GM18520 (cell line): ENCODE measurements around the gene RASGEF1C.

Experiments
- ATAC-seq: cut with Tn5 transposase; IDR thresholded peaks from one replicate; pipeline ENCODE4 v1.9.1; 2021; ENCODE audit not compliant: unreplicated experiment

The RASGEF1C gene

GRCh38 chr5:180187767-180188166 is 21.2 kb downstream of the RASGEF1C start:
- no peak for ATAC-seq

- no peak for ATAC-seq
These were observed 28.2 kb downstream of the RASGEF1C start for GRCh38 chr5:180180846-180181245.

GRCh38 chr5:180180421-180180820 is 28.6 kb downstream of the RASGEF1C start:
- no peak for ATAC-seq

GRCh38 chr5:180179442-180180420 is 29.3 kb downstream of the RASGEF1C start:
- ATAC-seq: no peak

GRCh38 chr5:180178531-180179441 is 30.2 kb downstream of the RASGEF1C start:
- ATAC-seq: no peak

GRCh38 chr5:180176191-180176590 is 32.8 kb downstream of the RASGEF1C start:
- ATAC-seq: no peak

GRCh38 chr5:180175015-180175431 is 34.0 kb downstream of the RASGEF1C start:
- ATAC-seq: no peak

- ATAC-seq: no peak
These were observed 34.4 kb downstream of the RASGEF1C start for GRCh38 chr5:180174587-180174972.

GRCh38 chr5:180173875-180174586 is 35.0 kb downstream of the RASGEF1C start:
- ATAC-seq: no peak

- ATAC-seq: no peak
These were observed 35.8 kb downstream of the RASGEF1C start for GRCh38 chr5:180173198-180173544.

- no peak for ATAC-seq
These were observed 36.4 kb downstream of the RASGEF1C start for GRCh38 chr5:180172447-180173197.

GRCh38 chr5:180171568-180172094 is 37.4 kb downstream of the RASGEF1C start:
- ATAC-seq: no peak

GRCh38 chr5:180170810-180171567 is 38.0 kb downstream of the RASGEF1C start:
- ATAC-seq: no peak

- no peak for ATAC-seq
These were observed 38.8 kb downstream of the RASGEF1C start for GRCh38 chr5:180170106-180170809.

GRCh38 chr5:180169248-180170105 is 39.5 kb downstream of the RASGEF1C start:
- no peak for ATAC-seq

- no peak for ATAC-seq
These were observed 40.3 kb downstream of the RASGEF1C start for GRCh38 chr5:180168758-180169157.

- ATAC-seq: no peak
These were observed 42.8 kb downstream of the RASGEF1C start for GRCh38 chr5:180166176-180166575.

- ATAC-seq: no peak
These were observed 46.7 kb downstream of the RASGEF1C start for GRCh38 chr5:180162304-180162661.
